NCI-H82 (cell line): ENCODE data around the gene MTRR.
A peak's percentile ranks its signal among the peaks of the same experiment; 100 is the strongest.
"Not testable (repeated sequence)": the region's sequence is repeated elsewhere in the genome, so short reads cannot be mapped to it uniquely, and the experiment has no call there.

Experiments
- DNase-seq: peaks from one replicate; lab custom pipeline; 2025; lab: John Stamatoyannopoulos, UW

Gene MTRR

GRCh38 chr5:7897014-7897600 is 28.2 kb downstream of the MTRR start:
- peak; percentile 7 for DNase-seq

DNA sequence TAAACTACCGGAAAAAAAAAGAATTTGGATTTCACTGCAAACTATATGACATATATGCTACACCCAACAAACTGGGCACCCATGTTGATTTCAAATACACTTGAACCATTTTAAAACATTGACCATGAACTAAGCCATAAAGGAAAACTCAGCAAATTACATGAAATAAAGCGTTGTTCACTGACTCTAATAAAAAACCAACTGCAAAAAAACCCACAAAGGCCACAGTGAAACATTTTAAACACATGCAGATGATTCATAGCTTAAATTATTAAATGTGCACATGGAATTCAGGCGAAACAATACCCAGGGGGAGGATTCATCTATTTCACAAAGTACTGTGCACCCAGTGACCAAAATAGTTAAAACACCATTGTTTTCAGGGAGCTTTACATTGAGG is 33.3 kb downstream of the MTRR start:
- no peak for DNase-seq

DNA sequence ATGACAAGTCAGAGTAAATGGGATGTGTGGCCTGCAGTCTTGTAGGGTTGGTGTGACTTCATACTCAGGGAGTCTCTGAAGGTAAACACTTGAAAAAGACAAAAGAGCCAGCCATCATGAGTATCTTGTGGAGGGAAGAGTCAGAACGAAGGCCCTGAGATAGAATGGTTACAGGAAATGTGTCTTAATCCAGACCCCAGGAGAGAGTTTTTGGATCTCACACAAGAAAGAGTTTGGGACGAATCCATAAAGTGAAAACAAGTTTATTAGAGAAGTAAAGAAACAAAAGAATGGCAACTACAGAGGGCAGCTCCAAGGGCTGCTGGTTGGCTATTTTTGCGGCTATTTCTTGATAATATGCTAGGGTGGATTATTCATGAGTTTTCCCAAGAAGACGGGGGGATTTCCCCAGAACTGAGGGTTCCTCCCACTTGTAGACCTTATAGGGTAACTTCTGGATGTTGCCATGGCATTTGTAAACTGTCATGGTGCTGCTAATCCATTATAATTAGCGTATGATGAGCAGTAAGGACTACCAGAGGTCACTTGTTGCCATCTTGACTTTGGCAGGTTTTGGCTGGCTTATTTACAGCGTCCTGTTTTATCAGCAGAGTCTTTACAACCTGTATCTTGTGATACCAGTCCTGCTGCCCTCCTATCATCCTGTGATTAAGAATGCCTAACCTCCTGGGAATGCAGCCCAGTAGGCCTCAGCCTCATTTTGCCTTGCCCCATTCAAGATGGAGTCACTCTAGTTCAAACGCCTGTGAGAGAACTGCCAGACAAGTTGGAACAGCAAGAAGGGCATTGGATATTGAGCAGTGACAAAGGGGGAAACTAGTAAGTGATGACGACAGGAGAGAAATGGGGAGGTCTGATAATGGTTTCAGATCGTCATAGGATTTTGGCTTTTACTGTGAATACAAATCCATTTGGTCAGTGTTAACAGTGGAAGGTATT is 34.0 kb downstream of the MTRR start:
- no peak for DNase-seq

GRCh38 chr5:7904170-7904569 is 35.2 kb downstream of the MTRR start:
- no peak for DNase-seq

DNA sequence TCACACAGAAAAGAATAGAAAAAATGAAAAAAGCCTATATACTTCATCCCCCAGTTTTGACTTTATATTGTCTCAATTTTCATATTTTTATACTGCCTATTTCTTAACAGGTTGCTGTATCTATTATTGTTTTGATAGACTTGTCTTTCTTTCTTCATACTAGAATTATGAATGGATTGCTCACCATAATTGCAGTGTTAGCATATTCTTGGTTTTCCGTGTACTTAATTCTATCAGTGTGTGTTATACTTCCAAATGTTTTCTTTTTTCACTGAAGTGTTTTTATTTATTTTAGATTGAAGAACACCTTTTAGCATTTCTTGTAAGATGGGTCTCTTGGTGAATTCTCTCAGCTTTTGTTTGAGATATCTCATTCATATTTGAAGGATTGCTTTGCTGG is 38.7 kb downstream of the MTRR start:
- DNase-seq: no peak

DNA sequence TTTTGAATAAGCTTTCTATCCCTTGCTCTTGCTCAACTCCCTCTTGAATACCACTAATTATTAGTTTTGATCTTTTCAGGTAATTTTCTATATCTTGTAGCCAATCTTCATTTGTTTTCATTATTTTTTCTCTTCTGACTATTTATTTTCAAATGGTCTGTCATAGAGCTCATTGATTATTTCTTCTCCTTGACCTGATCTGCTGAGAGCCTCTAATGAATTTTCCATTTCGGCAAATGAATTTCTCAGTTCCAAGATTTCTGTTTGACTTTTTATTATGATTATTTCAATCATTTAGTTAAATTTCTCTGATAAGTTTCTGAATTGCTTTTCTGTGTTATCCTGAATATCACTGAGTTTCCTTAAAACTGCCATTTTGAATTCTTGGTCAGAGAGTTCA is 39.4 kb downstream of the MTRR start:
- DNase-seq: no peak

- no peak for DNase-seq
These were observed 41.9 kb downstream of the MTRR start for GRCh38 chr5:7910738-7911428.

GRCh38 chr5:7911429-7911771 is 42.5 kb downstream of the MTRR start:
- not testable (repeated sequence) for DNase-seq

DNA sequence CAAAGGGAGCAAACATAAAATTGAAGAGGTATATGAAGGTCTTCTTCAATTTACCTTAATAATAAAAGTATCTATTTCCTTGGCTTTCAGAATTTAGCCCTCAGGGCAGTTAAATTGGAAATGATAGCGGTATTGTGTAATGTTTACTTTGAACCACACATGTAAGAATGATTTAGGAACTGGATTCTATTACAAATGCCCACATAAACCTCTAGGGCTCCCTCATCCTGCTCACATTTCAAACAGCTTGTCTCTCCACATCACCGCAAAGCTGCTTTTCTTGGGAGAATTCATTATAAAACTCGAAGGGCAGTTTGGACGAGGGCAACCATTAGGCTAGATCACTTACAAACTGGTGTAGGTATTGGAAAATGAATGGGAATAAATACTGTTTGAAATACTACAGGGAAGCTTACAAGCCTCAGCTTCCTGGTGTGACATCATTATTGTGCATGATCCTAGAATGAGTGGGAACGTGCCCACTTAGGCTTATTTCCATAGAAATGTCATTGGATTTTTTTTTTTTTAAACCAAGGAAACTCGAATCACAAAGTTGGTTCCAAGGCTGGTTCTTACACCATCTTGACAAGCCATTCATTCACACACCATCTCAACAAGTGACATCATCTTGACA is 47.3 kb downstream of the MTRR start:
- DNase-seq: no peak

GRCh38 chr5:7917130-7918123 is 48.5 kb downstream of the MTRR start:
- DNase-seq: no peak

GRCh38 chr5:7925961-7926695 is 57.2 kb downstream of the MTRR start:
- no peak for DNase-seq

GRCh38 chr5:7926720-7927119 is 57.8 kb downstream of the MTRR start:
- no peak for DNase-seq

DNA sequence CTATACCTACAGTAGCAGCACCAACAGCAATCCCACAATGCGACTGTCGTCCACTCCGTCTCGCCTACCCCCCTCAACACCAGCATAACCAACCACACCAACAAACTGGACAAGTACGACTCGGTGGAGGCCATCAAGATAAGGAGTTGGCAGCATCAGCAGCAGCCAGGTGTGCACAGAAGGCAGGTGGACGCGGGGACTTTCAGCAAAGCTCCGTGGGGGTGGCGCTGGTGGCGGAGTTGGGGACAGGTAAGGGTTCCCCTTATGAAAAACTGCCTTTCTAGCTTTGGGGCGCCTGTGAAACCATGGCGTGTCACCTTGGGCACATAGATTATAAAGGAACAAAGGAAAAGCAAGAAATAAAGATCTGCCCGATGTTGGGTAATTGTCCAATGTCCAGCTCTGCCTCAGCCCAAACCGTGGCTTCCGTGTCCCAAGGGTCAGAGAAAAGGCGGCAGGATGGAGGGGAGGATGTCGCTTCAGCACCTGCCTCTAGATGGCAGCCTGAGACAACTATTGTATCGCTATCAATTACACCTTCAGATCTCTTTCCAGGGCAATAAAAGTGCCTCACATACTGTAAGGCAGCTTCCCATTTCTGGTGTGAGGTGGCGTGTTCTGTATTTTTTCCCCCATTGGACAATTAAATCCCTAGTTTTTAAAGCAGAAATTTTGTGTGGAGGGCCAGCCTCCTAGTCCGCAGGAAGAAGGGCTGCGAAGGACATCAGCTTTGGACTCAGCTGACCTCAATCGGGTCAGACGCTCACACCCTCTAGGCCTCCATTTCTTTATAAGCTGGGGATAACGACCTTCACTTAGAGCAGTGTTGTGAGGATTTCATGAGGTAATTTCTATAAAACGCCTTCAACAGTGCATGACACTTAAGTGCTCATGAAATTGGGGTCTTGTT is 58.8 kb downstream of the MTRR start:
- peak; percentile 72 for DNase-seq

DNA sequence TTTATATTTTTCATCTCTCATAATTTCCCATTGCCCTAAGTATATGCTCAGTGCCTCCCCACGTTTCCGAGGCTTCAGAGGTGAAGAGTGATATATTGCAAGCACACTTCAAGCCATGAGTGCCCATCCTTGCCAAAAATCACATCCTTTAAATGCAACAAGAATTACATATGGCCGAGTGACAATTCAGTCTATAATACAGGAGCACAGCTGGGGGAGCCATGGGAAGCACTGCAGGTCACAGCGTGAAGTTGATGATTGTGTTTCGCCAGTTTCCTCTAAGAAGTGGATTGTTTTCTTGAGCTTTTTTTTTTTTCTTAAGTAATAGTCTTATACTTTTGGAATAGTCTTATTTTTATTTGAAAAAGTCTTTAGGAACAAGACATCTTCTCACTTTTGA is 61.1 kb downstream of the MTRR start:
- no peak for DNase-seq

DNA sequence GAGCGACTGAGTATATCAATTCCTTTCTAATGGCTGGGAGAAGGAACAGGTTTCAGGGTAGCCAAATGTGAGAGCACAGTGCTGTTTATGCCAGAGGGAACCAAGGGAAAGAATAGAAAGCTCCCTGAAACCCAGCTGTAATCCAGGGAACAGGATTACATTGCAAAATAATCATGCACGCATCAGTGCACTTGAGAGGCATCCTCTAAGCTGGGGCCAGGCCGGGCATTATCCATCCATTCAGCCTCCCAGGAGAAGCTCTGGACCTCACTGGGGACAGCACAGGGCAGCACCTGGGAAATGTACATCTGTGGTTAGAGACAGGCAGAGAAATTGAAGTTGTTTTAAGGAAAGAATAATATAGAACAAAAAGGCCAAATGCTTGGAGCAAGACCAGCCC is 72.7 kb downstream of the MTRR start:
- peak; percentile 97 for DNase-seq

DNA sequence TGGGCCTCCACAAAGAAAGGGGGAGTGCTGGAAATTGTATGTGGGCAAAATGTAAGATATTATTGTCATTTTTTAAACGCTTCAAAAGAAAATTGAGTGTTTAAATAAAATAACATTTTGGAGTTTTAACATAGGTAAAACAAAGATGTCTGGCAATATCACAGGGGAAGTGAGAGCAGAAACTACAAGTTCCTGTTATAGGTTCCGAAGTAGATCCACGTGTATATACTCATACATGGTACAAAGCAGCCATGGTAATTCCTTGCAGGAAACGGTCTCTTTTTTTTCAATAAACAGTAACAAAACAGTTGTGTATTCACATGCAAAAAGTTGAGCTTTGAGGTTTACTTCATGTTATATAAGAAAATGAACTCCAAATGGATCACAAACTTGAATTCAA is 78.4 kb downstream of the MTRR start:
- no peak for DNase-seq
